GM19043 (cell line): ENCODE results near the gene CALM1.
A peak's percentile ranks its signal among the peaks of the same experiment; 100 is the strongest.
"Not testable (repeated sequence)": the region's sequence is repeated elsewhere in the genome, so short reads cannot be mapped to it uniquely, and the experiment has no call there.

Experiments
- ATAC-seq: cut with Tn5 transposase; IDR thresholded peaks from one replicate; pipeline ENCODE4 v1.9.1; 2021; ENCODE audit warnings: low read depth; ENCODE audit not compliant: unreplicated experiment

CALM1 gene

DNA sequence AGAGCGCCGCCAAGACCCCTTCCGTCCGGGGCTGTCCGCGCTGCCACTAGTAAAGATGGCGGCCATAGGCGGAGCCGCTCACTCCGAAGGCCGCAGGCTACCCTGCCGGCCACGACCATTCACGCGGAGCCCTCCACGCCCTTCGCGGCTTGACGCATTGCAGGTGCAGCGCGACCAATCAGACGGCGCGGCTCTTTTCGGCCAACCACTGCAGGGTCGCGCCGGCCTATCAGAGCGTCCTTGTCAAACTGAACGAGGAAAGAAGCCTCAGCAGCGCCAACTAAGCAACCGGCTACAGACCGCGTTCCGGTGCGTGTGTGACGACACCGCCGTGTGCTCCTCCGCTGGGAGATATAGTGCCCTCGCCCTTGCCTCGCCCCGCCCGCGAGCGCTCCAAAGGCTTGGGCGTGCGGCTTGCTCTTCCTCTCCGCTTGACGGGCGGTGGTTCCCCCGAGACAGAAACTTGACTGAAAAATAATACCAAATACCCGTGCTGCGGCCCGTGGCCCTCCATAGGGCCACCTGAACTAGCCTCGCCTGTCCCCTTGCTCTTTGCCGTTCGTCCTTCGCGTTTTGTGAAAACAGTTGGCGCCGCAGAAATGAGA, 13.6 kb upstream of the CALM1 start:
- peak; percentile 89 for ATAC-seq

DNA sequence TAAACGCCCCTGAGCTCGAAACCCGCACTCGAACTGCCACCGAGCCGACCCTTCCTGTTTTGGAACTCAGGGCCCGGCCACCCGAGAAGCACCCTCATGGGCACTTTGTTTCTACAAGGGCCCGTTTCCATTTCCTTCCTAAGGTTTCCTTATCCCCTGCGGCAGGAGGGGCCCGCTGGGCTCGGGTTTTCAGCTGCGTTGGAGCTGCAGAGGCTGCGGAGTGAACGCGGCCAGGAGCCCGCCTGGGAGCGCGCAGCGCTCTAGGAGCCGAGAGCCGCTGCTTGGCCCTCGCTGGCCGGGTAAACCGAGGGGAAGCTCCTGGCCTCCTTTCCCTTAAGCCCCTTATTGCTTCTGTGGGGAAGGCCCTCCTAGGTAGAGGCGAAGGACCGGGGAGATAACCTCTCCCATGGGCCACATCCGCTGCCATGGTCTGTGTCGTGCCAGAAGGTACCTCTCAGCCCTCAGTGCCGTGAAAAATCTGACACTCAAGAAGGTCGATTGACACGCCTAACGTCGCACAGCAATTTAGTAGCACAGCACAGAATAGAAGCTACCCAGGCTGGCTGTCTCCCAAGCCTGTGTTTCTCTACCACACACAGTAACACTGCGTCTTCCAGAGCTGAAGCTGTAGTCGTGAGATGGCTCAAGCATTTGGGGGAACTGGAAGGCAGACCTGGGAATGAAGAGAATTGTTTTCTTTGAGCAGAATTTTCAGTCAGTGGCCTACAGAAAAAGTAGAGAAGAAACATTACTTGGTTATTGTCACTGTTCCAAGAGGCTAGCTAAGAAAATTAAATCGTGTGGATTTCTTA, 12.9 kb upstream of the CALM1 start:
- ATAC-seq = peak; percentile 15

DNA sequence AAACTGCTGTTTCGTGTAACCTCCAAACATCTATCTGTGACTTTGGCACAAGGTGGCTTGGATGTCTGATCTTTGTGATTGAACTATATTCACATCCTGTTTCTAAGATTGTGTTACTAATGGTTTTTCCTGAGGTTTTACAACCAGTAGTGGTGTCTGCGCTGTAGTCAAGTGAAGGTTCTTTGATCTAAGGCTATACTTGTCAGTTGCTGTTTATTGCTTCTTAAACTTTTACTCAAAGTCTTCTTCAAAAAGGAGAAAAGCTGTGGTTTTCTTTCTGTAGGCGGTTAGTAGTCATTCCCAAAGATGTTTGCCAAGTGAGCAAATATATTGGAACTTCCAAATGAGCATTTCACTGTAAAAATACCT, 12.3 kb upstream of the CALM1 start:
- no peak for ATAC-seq

DNA sequence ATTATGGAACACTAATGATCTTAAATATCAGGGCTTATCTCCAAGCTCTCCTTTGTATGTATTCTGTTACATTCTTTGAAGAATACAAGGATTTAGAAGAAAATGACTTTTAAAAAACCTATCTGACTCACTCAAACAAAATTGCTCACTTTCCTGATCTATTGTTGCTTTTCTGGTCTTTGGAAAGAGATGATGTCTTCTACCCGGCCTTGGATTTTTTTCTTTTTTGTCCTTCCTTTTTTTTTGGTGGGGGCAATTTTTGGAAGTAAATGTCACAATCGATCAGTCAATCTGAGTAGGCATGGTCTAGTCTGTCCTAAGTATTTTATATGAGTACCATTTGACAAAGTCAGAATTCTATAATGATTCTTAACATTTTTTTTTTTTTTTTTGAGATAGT, 10.5 kb upstream of the CALM1 start:
- ATAC-seq = no peak

DNA sequence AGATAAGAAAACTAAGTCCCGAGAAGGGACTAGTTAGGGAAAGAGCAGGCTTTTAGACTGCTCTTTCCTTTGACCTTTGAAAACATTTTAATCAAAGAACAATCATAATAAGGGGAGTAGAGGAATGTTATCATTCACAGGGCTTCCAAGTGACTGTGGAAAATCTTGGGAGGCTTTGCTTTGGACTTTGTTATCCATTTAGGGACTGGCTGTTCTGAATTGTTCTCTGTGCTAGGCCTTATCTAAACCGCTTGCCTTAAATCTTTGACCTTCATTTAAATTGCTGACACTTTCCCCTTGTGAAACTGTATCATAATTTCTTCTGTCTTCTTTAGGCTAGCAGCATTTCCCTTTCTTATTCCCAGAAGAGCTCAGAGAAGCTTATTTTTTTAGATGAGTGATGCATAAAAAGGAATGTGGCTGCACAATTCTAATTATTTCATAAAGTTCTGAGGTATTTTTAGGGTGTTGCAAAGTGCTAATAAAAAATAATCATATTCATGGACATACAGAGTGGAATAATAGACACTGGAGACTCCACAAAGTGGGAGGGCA, 9.5 kb upstream of the CALM1 start:
- ATAC-seq = no peak

DNA sequence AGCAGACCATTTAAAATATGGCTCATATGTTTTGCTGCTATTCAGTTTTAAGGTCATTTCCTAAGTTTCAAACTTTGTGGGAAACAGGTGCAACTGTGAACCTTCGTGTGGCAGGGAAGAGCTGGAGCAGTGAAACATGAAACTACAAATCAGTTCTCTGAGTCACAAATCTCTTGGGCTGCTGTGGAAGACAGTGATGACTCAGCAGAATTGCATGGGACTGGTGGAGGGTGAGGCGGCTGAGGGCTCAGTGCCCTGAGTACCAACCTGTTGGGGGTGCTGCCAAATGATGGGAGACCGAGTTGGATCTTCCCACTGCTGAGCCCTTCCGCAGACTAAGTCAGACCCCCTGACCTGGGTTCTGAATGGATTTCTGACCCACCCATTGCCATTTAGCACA, 8.4 kb upstream of the CALM1 start:
- ATAC-seq = no peak

DNA sequence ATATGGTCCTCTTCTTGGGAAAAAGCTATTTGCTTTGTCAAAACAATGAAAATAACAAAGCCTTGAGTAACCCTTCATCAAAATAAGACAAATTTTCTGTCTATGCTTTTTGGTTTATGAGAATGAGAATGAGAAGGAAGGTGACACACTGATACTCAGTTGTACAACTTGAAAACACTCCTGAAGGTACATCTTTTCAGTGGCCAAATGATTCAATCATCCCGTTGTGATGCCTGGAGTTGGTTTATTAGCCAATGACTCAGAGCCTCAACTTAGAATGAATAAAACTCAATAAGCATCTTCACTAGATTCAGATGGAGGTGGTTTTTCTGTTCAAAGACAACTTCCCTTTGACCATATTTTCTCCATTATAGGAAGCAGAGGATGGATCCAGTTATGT, 7.8 kb upstream of the CALM1 start:
- ATAC-seq = no peak

DNA sequence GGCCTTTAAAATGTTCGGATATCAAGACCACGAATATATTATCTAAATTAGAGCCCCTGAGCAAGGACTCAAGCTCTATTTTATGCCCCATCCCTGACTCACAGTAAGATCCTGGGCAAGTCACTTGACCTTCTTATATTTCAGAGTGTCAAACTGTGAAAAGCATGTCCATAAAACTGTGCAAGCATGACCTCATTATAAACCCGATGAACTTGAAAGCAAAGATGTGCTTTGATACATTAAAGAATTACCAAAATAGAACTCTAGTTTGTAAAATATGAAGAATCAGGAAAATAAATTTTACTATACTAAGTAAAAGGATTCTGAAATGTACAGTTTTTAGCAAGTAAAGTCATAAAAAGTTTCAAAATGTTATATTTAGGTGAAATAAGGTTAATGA, 2.9 kb upstream of the CALM1 start:
- no peak for ATAC-seq

DNA sequence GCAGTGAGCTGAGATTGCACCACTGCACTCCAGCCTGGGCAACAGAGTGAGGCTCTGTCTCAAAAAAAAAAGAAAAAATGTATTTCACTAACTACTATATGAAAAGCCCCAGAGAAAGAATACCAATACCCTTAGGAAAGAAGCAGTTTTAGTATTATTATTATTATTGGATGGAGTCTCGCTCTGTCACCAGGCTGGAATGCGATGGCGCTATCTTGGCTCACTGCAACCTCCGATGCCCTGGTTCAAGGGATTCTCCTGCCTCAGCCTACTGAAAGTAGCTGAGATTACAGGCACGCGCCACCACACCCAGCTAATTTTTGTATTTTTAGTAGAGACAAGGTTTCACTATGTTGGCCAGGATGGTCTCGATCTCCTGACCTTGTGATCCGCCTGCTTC, 2.0 kb upstream of the CALM1 start:
- not testable (repeated sequence) for ATAC-seq

DNA sequence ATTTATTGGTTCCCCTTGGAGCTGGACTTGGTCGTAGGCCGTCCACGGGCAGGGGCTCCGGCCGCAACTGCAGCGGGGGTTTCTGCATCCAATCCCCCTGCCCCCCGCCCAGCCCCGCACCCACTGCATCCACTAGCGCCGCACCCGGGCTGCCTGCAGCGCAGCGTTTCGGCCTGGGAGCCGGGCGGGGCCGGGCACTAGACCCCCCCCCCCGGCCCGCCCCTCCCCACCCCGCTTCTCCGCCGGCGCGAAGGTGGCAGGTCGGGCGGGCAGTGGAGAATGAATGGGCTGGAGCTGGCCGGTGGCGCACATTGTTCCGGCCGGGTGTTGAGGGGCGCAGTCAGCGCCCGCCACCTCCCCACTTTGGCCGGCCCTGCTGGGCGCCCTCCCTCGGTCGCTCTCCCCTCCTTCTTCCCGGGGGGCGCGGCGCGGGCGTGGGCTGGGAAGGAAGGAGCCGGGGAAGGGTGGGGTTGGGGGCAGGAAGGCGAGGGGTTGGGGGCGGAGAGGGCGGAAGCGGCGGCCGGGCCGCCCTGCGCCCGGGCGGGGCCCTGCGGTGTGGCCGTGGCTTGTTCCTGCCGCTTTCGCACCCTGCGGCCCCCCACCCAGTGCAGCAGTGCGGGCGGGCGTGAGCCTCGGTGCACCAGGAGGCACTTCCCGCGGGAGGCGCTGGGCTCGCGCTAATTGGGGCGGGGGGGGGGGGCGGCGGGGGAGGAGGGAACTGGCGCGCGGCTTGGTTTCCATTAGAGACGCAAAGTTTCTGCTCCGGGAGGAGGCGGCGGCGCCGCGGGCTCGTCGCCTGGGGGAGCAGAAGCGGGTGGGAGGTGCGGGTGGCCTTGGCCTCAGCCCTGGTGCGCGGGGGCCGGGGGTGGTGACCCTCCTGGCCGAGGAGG, 841 bp downstream of the CALM1 start:
- peak; percentile 23 for ATAC-seq

DNA sequence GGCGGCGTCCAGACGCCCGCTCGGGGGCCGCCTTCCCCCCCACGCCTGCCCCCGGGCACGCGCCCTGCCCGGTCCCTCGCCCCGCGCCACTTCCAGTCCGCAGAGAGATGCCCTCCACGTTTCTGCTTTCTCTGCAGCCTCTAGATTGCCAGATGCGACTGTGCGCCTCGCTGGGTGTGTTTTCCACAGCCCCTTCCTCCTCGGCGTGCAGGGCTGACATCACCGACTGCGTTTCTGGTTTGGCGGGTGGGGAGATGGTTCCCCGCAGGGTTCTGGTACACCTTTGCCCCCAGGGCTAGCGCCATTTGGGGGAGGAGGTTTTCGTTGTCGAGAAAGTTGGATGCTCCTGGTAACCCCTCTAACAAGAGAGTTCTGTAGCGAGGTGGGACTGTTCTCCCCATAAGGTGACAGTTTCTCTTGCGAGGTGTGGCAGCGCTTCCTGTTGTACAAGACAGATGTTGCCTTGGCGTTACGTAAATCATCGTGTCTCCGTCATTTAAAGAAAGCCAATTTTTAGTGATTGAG, 1.5 kb downstream of the CALM1 start:
- ATAC-seq = peak; percentile 14

DNA sequence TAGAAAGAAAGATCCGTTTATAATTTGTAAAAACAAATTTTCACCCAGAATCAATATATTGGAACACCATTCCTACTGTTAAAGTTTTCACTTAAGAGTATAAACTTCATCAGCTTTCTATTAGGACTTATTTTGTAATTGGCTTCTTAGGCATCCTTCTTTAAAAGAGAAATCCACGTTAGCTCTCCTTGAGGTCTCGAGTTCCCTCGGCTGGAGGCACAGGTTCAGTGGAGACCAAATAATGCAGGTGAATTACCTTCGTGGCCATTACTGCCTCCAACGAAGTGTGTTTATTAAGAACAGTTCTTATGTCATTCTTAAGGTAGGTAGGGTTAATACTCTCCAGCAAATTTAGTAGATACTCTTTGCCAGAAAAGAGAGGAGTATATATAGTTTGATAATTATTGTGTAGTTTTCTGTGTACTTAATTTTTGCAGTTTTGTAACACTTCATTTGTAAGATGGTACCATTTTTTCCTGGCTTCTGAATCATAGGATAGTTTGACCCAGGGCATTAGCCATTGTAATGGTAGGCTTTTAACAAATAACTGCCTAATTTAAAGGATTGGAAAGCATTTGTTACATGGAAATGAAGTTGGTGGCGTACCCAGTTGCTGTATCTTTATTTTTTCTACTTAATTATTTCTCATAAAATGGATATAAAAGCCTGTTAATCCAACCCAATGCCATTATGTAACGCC, 2.2 kb downstream of the CALM1 start:
- ATAC-seq = no peak

DNA sequence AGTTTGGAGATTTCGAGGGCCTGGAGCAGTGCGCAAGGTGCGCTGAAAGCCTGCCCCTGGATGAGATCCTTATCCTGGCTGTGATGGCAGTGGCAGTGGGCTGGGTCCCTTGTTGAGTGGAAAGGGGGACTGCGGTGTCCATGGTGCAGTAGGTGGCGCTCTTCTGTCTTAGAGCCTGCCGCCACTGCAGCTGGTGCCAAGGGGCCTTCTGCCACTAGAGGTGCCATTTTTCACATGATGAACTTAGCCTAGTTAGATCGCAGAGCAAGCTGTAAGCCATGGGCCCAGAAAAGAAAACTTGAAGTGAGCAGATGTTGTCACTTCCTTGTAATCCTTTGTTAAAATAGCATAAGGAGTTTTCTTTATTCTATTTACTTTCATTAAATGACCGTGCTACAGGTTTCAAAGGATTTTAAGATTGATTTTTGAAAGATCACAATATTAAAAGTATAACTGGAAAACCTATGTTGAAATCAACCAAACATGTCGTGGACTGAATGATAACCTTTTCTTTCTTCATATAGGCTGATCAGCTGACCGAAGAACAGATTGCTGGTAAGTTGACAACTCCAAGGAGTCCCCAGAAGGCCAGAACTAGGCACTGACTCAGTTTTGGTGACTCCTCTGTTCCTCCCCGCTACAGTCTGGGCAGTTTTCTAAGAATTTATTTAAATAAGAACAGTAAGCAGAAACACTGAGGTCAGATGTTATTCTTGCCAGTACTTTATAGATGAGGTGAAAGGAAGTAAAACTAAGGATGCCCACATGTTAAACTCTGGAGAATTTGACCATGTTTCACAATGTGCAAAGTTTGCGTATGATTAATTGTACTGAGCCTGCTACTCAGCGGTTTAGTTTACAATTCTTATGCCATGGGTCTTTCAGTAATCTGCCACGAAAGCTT, 3.0 kb downstream of the CALM1 start:
- ATAC-seq = peak; percentile 44

DNA sequence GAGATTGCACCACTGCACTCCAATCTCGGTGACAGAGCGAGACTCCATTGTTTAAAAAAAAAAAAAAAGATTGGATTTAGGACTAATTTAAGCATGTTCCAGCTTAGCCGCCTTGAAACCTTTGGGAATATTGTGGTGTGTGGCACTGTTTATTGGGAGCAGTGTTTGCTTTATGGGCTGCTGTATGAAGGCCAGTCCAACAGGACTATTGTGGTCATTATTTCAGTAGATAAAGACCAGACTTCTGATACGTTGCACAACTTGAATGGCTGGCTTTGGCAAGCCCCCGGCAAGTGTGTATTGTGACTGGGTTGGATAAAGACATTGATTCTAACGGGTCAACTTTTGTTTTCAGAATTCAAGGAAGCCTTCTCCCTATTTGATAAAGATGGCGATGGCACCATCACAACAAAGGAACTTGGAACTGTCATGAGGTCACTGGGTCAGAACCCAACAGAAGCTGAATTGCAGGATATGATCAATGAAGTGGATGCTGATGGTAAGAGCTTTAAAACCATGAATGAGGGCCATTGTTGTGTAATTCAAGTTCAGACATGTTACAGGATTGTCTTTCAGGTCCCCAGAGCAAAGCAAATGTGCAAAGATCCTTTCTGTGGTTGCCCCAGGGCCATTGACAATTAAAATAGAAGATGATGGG, 4.2 kb downstream of the CALM1 start:
- ATAC-seq = no peak

DNA sequence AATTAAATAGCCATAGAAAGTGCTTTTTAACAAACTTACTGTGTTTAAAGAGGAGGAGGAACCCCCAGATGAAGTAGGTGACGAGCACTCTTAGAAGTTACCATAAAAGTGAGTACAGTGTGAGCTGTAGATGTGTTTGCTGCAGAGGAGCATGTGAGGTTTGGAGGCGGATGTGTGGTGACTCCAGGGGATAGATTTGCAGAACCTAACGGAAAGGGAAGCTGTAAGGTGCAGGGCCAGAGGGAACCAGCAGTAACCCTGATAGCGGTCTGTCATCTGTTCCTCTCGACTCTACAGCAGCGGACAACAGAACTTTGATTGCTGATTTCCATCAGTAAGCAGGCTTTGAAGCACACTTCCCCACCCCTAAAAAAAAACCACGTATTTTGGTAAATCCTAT, 5.2 kb downstream of the CALM1 start:
- ATAC-seq = no peak

DNA sequence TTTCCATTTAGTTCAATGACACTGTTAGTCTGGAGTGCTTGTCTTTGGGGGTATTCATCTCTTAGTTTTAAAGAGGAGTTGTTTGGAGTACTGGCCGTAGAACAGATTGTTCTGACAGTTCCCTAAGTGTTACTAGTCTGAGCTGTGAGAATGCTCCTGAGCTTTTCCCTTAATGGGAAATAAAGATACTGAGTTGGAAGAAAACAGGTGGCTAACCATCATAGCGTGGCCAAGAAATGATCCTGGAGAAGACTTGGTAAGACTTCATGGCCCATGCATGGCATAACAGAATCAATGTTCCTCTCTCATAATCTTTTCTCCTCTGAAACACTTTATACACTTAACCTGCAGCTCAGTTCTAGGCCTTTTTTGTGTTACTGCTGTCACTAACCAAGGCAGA, 6.2 kb downstream of the CALM1 start:
- no peak for ATAC-seq

DNA sequence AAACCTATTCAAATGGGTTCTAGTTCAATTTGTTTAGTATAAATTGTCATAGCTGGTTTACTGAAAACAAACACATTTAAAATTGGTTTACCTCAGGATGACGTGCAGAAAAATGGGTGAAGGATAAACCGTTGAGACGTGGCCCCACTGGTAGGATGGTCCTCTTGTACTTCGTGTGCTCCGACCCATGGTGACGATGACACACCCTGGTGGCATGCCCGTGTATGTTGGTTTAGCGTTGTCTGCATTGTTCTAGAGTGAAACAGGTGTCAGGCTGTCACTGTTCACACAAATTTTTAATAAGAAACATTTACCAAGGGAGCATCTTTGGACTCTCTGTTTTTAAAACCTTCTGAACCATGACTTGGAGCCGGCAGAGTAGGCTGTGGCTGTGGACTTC, 8.3 kb downstream of the CALM1 start:
- no peak for ATAC-seq

DNA sequence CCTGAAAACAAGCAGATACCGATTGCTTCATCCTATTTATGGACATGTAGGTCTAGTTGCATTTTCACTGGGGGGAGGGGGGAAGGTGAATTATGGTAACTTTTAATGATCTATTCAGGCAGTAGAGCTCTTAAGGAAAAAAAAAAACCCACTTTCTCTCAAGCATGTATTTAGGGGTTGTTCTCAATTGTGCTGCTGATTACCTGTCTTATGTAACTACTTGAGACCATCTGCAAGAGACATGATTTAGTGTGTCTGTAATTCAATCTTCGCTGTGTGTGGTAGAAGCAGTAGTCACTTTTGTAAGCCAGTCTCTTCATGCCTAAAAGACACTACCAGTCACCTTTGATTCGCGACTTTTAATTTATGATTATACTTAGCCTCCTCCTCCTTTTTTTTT, 8.9 kb downstream of the CALM1 start:
- no peak for ATAC-seq

DNA sequence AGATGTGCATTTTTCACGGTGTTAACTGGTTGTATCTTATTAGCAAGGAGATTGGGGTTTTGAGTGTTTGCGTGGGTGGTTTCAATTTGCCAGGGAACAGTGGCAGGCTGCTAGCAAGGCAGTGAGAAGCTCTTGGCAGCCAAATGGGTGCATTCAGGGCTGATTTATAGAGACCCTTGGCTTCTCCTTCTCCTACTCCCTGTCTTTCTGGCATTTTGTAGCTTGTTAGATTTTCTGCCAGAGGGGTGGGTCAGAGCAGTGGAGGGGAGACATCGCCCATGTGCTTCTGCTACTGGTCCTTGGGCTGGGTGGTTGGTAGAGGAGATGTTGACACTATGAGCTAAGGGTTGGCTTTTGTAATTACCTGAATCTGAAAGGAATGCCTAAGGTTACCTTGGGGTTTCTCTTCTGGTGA, 9.6 kb downstream of the CALM1 start:
- ATAC-seq = no peak
